Colonic mucosa (tissue), 4 donors: ENCODE data around the gene INAFM1. TPM values are rescaled to one million over a fixed set of nuclear protein-coding genes. Genes with fewer than 3 reads are reported as not detected.

Experiments used
- DNase-seq: peaks from one replicate; pipeline ENCODE4 v3.0.0-alpha.2; 2020
- H3K27ac ChIP-seq: fragments of 200-600 bp; one replicate; pipeline ENCODE4 v1.8.0; 2021
- H3K27me3 ChIP-seq: fragments of 200-600 bp; one replicate; pipeline ENCODE4 v1.8.0; 2021
- H3K36me3 ChIP-seq: fragments of 200-600 bp; one replicate; pipeline ENCODE4 v1.8.0; 2021
- H3K4me1 ChIP-seq: fragments of 200-600 bp; one replicate; pipeline ENCODE4 v1.8.0; 2021; ENCODE audit warnings: mild to moderate bottlenecking
- H3K4me3 ChIP-seq: fragments of 200-600 bp; one replicate; pipeline ENCODE4 v1.8.0; 2021
- H3K9ac ChIP-seq, 2 donors: one replicate each; pipeline ENCODE4 v1.7.0; 2013; ENCODE audit warnings: control low read depth in 2 of 2, low read depth in 2 of 2, low read length in 2 of 2
- H3K9me3 ChIP-seq: fragments of 200-600 bp; one replicate; pipeline ENCODE4 v1.8.0; 2021
- CTCF ChIP-seq: fragments of 200-600 bp; IDR thresholded peaks from one replicate; pipeline ENCODE4 v1.8.0; 2022; ENCODE audit warnings: antibody characterized with exemption, mild to moderate bottlenecking
- intact Hi-C: fragments of 100-400 bp; cut with DNase I; formaldehyde crosslinking; loops from one replicate; pipeline ENCODE4 v1.14.1; 2022
- total RNA-seq, 2 donors: library from RNA; stranded (reverse); fragmentation: NEBNext Ultra II Directional in 1 of 2; extraction: Animal tissue kit (Norgen Biotek cat#: 25700) in 1 of 2; gene quantifications; one replicate each; pipeline ENCODE4 v1.2.1, GENCODE V29; 2021
- donor health status: healthy.
- donor health status: DM: no; HTN: no; CAD: no.
- donor health status: DM: no; HTN: no; CAD: no.

INAFM1 gene
- total RNA-seq, 2 donors from 2014 or later, result 12.8 to 19.6 TPM

- intact Hi-C loops, result no loop called here
- Histone ChIP-seq H3K4me3 (peak overlapping the region; percentile 34), H3K9me3 (no peaks in the 10 kb centered on the region), H3K27me3 (no peaks in the 10 kb centered on the region), H3K36me3 (no peaks in the 10 kb centered on the region), H3K9ac (peak overlapping the region; percentile 94 to 99), H3K27ac (peak overlapping the region; percentile 97), H3K4me1 (peaks cover 10% of the 10 kb centered on the region)
- TF ChIP-seq CTCF, result no peak
- DNase-seq, result peak; percentile 51
These were observed 46.3 kb upstream of the INAFM1 start for GRCh38 chr19:47228168-47228936.

GRCh38 chr19:47228937-47229675 is 45.6 kb upstream of the INAFM1 start:
- peaks cover 10% of the 10 kb centered on the region for H3K4me1 ChIP-seq
- H3K36me3 ChIP-seq, result no peaks in the 10 kb centered on the region
- TF ChIP-seq CTCF, result no peak
- peak overlapping the region; percentile 97 for H3K27ac ChIP-seq
- intact Hi-C loops, result no loop called here
- H3K9ac ChIP-seq, result peak overlapping the region; percentile 94 to 99
- H3K9me3 ChIP-seq, result no peaks in the 10 kb centered on the region
- peak; percentile 58 for DNase-seq
- H3K27me3 ChIP-seq, result no peaks in the 10 kb centered on the region
- H3K4me3 ChIP-seq, result peak overlapping the region; percentile 95

GRCh38 chr19:47229676-47230053 is 45.0 kb upstream of the INAFM1 start:
- Histone ChIP-seq H3K4me3 (peak overlapping the region; percentile 95), H3K27me3 (no peaks in the 10 kb centered on the region), H3K4me1 (peaks cover 10% of the 10 kb centered on the region), H3K9ac (peak overlapping the region; percentile 72 to 99), H3K27ac (no peak overlapping the region), H3K9me3 (no peaks in the 10 kb centered on the region), H3K36me3 (no peaks in the 10 kb centered on the region)
- TF ChIP-seq CTCF, result no peak
- DNase-seq, result peak; percentile 59
- intact Hi-C loops, result no loop called here

- Histone ChIP-seq H3K27ac (peak overlapping the region; percentile 87), H3K27me3 (no peaks in the 10 kb centered on the region), H3K4me1 (peaks cover 10% of the 10 kb centered on the region), H3K4me3 (peak overlapping the region; percentile 95), H3K9me3 (no peaks in the 10 kb centered on the region), H3K9ac (peak overlapping the region; percentile 72 to 99), H3K36me3 (no peaks in the 10 kb centered on the region)
- peak; percentile 71 for TF ChIP-seq CTCF
- intact Hi-C loops, result no loop called here
- peak; percentile 85 for DNase-seq
These were observed 44.4 kb upstream of the INAFM1 start for GRCh38 chr19:47230054-47230920.

- Histone ChIP-seq H3K9me3 (no peaks in the 10 kb centered on the region), H3K9ac (peak within 1 kb of the TSS; percentile 86 to 100), H3K4me1 (peaks cover 10% of the 10 kb centered on the region), H3K27ac (peak within 1 kb of the TSS; percentile 88), H3K36me3 (no peaks in the 10 kb centered on the region), H3K4me3 (peak within 1 kb of the TSS; percentile 95), H3K27me3 (no peaks in the 10 kb centered on the region)
- DNase-seq, result no peak
- TF ChIP-seq CTCF, result no peak
- intact Hi-C loops, result no loop called here
These were observed 43.8 kb upstream of the INAFM1 start, which contains the start of gene BBC3 for GRCh38 chr19:47230921-47231214. TSS of gene BBC3 (minus strand) at chr19:47231199. CDS start at chr19:47228431, 2,768 bp downstream.
